8988T (cell line): ENCODE data around the gene ZSCAN2.
"Not testable (repeated sequence)": the region's sequence is repeated elsewhere in the genome, so short reads cannot be mapped to it uniquely, and the experiment has no call there.

Experiments
- DNase-seq: peaks from one replicate; pipeline ENCODE4 v3.0.0; 2011

ZSCAN2 gene

DNA sequence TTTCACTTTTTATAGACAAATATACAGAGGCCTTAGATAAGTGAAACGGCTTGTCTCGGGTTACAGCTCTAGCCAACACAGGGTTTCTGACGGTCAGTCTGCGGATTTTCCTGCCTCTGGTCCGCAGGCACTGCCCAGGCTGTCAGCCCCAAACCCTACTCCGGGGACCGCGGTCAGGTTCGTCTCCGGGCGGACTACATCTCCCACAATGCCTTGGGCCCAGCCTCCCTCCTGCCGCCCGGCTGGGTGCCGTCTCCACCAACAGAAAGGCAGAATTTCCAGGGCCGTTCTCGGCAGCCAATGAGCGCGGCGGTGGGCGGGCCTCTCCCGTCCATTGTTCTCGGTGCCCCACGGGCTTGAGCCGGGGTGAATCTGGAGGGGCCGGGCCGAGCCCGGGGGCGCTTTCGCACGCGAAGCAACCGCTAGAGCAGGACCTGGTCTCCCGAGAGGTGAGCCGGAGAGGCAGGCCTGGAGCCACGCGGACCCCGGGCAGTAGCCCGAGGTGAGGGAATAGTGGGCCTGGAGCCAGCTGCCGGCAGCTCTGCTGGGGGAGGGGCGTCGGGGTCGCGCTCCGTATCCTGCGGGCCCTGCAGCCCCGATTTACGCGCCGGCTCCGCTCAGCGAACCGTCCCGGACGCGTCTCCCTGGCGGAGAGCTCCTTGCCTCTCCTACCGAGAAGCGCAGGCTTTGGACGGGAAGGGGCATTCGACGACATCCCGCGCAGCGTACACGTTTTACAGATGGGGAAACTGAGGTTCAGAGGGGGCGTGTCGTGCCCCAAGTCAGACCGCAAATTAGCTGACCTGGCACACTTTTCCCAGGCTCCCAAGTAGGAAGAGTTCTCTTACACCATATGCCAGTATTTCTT is at the start of gene ZSCAN2:
TSS of gene ZSCAN2 (plus strand) at position 323 of the 868 bp plus-strand sequence. CDS start 2,919 bp downstream, outside the sequence.
- peak; percentile 80 for DNase-seq

DNA sequence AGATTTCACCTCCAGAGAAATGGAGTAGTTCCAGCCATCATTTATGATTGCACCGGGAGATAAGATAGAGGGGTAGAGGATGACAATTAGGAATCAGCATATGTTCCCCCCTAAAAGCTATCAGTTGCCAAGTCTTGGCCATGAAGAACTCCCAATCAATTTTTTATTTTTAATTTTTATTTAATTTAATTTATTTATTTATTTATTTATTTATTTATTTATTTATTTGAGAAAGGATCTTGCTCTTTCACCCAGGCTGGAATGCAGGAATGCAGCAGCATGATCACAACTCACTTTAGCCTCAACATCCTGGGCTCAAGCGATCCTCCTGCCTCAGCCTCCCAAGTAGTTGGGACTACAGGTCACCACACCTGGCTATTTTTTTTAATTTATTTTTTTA is 49.2 kb upstream of the ZSCAN2 start:
- DNase-seq, result not testable (repeated sequence)

DNA sequence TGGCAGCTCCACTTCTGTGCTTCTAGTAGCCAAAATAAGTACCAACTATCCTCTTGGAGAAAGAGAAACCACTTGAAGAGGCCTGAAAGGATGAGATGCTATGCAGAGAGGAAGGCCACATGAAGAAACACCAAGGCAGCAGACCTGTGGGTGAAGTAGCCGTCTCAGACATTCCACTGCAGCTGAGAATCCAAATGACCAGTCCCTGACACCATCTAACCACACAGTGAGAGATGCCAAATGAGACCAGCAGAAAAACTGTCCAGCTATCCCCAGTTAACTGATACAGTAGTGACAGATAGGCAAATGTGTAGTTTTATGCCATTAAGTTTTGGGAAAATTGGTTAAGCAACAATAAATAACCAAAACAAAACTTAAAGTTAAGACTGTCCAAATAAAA is 47.9 kb upstream of the ZSCAN2 start:
- no peak for DNase-seq

DNA sequence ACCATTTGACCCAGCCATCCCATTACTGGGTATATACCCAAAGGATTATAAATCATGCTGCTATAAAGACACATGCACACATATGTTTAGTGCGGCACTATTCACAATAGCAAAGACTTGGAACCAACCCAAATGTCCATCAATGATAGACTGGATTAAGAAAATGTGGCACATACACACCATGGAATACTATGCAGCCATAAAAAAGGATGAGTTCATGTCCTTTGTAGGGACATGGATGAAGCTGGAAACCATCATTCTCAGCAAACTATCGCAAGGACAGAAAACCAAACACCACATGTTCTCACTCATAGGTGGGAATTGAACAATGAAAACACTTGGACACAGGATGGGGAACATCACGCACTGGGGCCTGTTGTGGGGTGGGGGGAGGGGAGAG is 44.1 kb upstream of the ZSCAN2 start:
- not testable (repeated sequence) for DNase-seq

DNA sequence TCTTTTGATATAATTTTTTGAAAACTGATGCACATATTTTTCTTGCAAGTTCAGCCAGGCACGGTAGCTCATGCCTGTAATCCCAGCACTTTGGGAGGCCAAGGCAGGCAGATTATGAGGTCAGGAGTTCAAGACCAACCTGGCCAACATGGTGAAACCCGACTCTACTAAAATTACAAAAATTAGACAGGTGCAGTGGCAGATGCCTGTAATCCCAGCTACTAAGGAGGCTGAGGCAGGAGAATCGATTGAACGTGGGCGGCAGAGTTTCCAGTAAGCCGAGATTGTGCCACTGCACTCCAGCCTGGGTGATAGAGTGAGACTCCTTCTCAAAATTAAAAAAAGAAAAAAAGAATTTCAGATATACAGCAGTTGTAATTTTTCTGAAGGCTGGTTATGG is 32.8 kb upstream of the ZSCAN2 start:
- DNase-seq, result not testable (repeated sequence)

DNA sequence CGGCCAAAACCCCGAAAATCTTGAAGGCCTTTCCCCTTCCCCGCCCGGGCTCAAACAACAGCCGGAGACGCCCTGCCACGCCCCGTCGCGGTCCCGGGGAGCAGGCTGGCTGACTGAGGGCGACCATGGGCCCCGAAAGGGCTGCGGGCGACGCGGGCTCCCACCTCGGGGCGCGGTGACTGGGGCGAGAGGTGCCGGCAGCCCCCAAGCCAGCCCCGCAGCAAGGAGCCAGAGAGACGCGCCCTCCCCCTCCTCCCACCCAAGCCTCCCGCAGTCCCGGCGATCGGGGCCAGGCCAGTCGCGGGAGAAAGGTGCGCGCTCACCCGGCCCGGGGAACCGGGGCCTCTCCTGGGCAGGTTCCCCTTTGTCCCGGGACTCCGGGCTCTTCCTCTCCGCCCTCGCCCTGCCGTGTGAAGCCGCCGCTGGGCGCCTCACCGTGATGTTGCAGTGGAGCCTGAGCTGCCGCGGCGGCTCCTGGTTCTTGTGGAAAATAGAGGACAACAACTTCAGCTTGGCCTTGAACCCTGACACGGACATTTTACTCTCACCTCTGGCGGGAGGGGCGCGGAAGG is 30.6 kb upstream of the ZSCAN2 start:
- DNase-seq, result no peak

DNA sequence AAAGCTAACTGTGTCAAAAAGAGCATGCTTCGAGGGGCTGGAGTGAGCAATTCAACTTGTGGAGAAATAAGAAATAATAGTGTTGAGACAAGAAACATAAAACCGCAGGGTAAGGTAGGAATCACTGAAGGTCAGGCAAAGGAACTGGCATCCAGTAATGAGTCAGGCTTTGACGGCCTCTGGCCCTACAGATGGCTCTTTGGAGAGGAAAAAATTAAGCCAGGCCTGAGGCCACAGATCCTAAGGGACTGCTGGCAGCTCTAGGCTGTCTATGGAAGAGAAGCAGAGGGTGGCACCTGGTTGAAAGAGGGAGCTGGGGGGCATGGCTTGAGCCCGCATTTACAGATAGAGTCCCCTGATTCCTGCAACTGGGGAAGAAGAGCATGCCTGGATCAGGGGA is 28.6 kb upstream of the ZSCAN2 start:
- no peak for DNase-seq

DNA sequence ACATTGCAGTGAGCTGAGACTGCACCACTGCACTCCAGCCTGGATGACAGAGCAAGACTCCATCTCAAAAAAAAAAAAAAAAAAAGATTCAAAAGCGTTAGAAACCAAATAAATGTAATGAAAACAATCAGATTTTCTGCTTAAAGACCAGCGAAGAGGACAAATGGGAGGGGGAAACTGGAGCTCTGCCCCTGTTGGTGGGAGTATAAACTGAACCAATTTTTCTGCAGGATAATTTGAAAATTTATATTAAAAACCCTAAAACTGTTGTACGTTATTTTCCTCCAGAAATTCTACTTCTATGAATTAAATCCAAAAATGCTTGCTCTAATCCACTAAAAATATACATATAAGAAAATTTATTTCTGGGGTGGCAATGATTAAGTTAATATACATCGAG is 25.3 kb upstream of the ZSCAN2 start:
- DNase-seq, result no peak

DNA sequence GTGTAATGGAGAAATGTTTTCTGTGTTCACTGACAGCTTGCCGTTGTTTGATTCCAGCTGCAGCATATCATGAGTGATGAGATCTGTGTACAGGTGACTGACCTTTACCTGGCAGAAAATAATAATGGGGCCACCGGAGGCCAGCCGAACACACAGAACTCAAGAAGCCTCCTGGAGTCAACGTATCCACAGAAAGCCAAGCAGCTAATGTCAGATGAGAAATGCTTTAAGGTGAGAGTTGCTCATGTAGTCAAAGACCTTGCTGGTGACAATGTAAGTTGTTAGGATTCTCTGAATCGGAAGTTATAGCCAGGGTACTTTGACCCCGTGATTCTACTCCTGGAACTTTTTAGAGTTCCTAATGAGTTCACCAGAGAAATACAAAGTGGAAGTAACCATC is 22.9 kb upstream of the ZSCAN2 start:
- not testable (repeated sequence) for DNase-seq

DNA sequence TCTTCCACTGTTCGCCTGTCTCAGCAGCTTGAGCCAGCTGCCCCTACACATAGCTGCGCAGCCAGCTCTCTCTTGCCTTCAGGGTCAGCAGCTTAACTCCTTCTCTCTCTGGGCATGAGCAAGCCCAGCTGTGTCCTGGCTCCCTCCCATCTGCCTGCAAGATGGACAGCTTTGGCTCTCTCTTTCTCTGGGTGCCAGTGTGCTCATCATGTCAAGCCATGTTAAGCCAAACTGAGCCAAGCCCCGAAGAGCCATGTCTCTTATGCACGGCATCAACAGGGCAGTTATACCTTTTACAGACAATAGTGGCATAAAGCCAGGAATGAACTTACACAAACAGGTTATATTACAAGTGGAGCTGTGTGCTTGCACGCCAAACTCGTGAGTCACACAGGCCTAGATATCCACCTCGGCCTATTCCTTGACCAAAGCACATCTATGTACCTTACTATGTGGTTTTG is 21.5 kb upstream of the ZSCAN2 start:
- DNase-seq, result not testable (repeated sequence)

DNA sequence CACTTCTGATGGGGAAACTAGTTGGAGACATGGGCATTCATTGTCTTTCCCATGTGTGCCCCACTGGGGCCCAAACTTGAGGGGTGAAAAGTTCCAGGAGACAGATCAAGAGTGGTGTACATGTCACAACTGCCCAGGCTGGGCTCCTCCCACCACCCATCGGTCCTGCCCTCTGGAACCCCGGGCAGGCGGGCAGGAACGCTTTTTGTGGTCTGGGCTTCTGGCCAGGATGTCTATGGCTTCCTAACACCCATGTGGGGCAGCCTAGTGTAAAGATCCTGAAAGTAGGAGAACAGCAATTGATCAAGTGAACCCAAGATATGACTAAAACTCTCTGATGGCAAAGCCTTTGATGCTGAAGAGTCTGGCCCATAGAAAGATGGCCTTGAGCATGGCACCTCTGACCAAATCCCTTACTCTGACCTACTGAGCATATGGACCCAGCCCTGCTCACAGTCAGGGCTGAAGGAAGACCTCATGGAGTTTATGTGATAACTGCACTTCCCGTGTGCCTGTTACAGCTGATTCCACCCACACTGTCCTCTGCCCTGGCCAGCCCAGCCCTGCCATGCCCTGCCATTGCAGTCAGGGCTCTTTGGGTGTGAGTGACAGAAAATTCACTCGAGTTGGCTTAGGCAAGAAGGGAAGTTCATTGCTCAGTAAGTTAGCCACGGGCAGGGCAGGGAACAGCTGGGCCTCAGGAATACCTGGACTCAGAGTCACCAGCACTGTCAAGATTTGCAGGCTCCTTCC is 19.0 kb upstream of the ZSCAN2 start:
- DNase-seq, result not testable (repeated sequence)

DNA sequence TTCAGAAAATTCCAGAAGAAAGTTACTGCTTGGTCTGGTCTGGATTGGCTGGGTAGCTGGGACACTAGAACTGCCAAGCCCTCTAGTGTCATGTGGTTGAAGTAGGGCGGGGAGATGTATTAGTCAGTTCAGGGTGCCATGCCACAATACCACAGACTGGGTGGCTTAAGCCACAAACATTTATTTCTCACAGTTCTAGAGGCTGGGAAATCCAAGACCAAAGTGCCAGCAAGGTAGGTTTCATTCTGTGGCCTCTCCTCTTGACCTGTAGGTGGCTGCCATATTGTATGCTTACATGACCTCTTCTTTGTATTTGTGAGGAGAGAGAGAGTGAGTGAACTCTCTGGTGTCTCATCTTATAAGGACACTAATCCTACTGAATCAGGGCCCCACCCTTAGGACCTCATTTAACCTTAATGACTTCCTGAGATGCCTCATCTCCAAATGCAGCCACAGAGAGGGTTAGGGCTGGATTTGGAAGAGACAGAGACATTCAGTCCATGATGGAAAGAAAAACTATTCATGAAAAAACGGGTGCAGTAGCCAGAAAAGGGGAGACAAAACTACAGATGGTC is 18.1 kb upstream of the ZSCAN2 start:
- DNase-seq, result no peak

DNA sequence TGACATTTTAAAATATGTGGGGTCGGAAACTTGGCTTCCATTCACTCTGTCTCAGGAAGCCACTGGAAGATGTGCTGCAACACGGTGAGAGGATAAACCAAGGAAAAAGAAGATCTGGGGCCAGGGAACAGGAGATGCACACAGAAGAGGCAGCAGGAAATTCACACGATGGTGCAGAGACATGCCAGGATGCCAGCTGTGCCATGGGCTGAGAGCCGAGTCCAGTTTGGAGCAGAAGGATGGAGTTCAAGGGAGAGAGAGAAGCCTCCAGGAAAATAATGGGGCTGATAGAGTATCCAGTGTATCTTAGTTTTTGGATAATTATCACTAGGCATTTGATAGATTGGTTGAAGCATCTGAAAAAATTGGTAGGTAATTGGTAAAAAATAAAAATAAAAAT is 16.9 kb upstream of the ZSCAN2 start:
- not testable (repeated sequence) for DNase-seq

DNA sequence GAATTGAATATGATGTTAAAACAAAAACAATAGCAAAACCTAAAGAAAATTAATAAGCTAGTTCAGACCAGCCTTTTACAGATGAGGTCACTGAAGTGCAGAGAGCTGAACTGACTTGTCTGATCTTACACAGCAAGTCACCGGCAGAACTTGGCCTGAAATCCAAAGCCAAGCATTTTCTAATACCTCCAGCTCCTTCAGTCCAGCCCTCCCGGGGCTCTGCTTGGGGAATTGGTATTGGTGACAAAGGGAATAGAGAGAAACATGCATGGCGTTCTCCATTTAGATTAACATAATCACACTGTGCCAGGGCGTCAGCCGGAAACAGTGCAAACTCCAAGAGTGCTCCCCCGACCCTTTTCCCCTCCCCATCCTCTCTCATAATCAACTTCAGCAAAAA is 14.1 kb upstream of the ZSCAN2 start:
- no peak for DNase-seq

DNA sequence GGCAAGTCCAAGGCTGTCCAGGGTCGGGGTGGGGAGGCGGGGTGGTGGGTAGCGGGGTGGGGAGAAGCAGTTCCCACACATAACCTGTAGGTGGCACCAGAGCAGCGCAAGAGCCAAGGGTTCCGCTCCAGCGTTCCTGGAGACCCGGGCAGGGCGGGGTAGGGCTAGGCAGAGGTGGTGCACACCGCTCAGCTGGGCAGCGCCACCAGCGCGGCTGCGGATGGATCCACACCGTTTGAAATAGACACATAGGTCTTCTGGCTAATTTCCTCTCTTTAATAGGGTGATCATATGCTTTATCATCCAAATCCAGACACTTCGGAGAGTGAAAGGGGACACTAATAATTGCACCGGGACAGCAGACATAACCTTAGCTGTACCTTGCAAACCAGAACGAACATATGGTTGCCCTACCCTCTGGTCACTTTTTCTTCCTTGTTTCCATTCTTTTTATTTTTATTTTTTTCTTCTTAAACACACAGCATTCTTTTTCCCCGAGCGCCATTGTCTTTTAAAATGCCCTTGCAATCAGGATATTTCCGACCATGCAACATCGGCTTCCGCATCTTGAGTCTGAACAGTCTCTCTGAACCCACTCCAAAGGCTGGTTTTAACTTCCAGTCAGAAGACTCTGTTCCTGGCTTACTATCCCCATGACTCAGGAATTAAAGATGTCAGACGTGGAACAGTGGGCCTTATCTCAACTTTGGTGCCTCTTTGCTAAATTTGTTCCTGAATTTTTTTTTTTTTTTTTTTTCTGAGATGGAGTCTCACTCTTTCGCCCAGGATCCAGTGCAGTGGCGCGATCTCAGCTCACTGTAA is 12.5 kb upstream of the ZSCAN2 start:
- peak; percentile 59 for DNase-seq

DNA sequence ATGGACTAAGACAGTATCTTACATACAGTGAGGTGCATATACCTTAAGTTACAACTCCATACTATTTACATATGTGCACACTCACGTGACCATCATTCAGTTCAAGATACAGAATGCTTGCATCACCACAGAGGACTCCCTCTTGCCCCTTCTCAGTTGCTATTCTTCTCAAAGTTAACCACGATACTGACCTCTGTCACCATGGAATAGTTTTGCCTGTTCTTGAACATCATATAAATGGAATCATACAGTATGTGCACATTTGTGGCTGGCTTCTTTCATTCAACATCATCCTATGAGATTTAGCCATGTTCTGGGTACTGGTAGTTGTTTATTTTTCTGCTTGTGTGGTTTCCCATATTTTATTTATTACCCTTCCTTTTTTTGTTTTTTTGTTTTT is 10.4 kb upstream of the ZSCAN2 start:
- DNase-seq, result no peak

DNA sequence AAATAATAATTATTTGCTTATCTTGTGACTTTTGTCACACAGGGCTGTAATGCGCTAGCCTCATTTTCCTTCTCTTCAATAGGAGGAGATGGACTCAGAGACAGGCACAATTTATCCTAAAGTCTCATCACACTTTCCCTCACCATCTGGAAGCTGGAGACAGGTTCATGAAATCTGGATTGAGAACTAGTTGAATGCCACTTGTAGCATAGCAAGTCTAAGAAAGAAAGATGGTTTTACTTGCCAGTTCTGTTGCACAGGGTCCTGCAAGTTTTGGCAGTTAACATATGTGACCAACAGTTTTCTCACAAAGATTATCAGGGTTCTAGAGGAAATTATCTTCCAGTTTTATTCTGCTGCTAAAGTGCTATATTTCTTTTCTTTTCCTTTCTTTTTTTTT is 9.0 kb upstream of the ZSCAN2 start:
- no peak for DNase-seq

DNA sequence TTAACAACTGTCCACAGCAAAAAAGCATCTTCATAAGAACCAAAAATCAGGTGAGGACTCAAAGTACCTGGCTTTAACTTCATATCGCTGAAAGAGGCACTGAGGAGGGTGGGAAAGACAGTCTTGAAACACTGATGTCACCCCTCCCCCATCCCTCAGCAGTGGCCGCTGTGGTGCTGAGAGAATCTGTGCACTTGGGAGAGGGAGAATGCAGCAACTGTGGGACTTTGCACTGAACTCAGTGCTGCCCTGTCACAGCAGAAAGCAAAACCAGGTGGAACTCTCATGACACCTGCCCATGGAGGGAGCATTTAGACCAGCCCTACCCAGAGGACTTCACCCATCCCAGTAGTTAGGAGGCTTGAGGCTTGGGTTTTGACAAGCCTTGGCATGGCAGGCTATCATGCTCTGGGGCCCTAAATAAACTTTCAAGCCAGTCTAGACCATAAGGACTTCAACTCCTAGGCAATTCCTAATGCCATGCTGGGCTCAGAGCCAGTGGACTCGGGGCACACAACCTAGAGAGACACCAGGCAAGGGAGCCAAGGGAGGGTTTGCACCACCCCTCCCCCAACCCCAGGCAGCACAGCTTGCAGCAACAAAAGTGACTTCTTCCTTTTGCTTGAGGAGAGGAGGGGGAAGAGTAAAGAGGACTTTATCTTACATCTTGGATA is 6.1 kb upstream of the ZSCAN2 start:
- no peak for DNase-seq

DNA sequence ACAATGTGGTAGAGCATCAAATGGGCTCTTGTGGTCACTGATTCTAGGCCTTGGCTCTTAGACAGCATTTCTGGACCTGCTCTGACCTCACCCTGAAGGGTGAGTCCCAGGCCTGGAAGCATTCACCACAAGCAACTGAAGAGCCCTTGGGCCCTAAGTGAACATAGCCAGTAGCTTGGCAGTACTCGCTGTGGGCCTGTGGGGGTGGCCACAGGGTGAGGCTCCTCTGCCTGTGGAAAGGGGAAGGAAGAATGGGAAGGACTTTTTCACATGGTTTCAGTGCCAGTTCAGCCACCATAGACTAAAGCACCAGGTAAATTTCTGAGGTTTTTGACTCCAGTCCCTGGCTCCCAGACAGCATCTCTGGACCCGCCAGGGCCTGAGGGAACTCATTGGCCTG is 5.1 kb upstream of the ZSCAN2 start:
- no peak for DNase-seq

DNA sequence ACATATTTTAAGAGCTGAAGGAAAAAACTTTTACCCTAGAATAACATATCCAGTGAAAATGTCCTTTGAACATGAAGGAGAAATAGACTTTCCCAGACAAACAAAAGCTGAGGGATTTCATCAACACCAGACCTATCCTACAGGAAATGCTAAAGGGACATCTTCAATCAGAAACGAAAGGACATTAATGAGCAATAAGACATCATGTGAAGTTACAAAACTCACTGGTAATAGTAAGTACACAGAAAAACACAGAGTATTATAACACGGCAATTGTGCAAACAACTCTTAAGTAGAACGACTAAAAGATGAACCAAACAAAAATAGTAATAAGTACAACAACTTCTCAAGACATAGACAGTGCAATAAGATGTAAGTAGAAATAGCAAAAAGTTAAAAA is 3.5 kb upstream of the ZSCAN2 start:
- DNase-seq, result no peak

DNA sequence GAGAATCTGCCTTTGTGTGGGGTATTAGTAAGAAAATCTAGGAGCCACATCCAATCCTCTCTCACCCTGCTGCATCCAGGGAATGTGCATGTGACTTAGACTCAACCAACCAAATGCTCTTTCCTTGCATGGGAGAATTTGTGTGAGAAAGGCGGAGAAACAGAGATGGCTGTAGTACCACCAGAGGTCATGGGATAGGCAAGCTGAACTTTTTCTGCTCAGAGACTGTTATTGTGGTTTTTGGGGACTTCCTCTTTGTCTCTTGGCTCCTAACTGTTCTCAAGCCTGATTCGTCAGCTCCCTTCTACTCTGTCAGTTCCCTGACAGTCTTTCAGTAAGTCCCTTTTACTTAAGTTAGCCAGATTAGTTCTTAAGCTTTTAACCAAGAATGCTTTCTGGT is 2.6 kb upstream of the ZSCAN2 start:
- no peak for DNase-seq

DNA sequence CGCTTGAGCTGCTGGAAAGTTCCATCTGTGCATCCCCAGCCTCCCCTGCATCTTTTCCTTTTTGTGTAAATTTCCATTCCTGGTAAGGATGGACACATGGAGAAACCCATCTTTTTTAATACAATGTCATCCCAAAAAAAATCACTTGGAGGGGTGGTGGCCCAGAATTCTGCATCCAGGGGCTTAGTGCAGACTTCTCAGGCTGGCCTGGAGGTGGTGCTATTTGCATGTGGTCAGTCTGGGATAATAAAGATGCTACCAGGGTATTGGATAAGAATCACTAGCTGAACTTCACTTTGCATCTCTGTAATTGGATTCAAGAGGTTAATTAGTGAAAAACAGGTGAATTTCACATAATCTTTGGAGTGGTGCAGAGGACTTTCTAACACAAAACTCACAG is 1.8 kb upstream of the ZSCAN2 start:
- no peak for DNase-seq
